Mucosa of descending colon (tissue), 3 donors: Measurements from ENCODE around the gene AGBL3. TPM values are rescaled to one million over a fixed set of nuclear protein-coding genes. Genes with fewer than 3 reads are reported as not detected.

ENCODE experiments used
- ATAC-seq: fragments of 200-7000 bp; cut with Tn5 transposase; one replicate; pipeline ENCODE4 v1.9.1; 2020; ENCODE audit warnings: mild to moderate bottlenecking, moderate library complexity
- DNase-seq, 3 donors: peaks; one replicate each; pipeline ENCODE4 v3.0.0-alpha.2; 2020
- H3K36me3 ChIP-seq: fragments of 200-600 bp; one replicate; pipeline ENCODE4 v1.8.0; 2021; ENCODE audit warnings: low read depth, mild to moderate bottlenecking
- H3K4me1 ChIP-seq: fragments of 200-600 bp; one replicate; pipeline ENCODE4 v1.8.0; 2021; ENCODE audit warnings: low read depth, mild to moderate bottlenecking
- H3K4me3 ChIP-seq: fragments of 200-600 bp; one replicate; pipeline ENCODE4 v1.8.0; 2021; ENCODE audit warnings: mild to moderate bottlenecking
- H3K9me3 ChIP-seq: fragments of 200-600 bp; one replicate; pipeline ENCODE4 v1.8.0; 2021; ENCODE audit warnings: mild to moderate bottlenecking
- intact Hi-C, 2 donors: fragments of 100-400 bp; cut with DNase I in 1 of 2; cut with micrococcal nuclease in 1 of 2; formaldehyde crosslinking; loops; one replicate each; pipeline versions ENCODE4 v1.11.0 to v1.11.1; 2022; cut with DNase I, micrococcal nuclease
- total RNA-seq, 3 donors: library from RNA; stranded (reverse); fragmentation: NEBNext Ultra II Directional in 2 of 3; extraction: Animal tissue kit (Norgen Biotek cat#: 25700) in 2 of 3; gene quantifications; one replicate each; pipeline versions ENCODE4 v1.2.1 to v1.2.4, GENCODE V29; 2021 to 2023
- TF ChIP-seq, protein P1 (sequence below): fragments of 200-600 bp; IDR thresholded peaks from one replicate; pipeline ENCODE4 v1.8.0; 2022; ENCODE audit warnings: antibody characterized with exemption, mild to moderate bottlenecking
- donor health status: DM: no; HTN: no; CAD: no; lungs with moderate emphysema.
- donor health status: DM: no; HTN: no; CAD: no.
- donor health status: DM: no; HTN: yes; CAD: no.

AGBL3 gene
- total RNA-seq, 3 donors from 2014 or later = 1.6 to 2.5 (median 1.9) TPM

DNA sequence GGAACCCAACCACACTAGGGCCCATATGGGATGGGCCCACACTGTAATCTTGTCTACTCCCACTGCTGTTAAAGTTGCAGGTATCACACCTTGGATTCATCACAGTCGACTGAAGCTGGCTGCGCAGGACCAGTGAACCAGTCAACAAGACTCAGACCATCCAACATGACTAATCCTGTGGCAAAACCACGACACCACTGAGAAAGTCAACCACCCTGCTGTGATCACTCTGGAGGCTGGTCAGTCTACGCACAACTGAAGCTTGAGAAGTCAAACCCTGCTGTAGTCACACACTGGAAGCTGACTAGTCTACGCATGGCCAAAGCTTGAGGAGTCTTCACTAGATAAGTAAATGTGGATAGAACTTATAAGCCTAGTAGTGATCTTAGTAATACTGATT, 193.8 kb downstream of the AGBL3 start:
- DNase-seq = no peak
- intact Hi-C loops = no loop called here
- H3K4me3 ChIP-seq = no peak overlapping the region
- ATAC-seq = no peak
- H3K9me3 ChIP-seq = peaks cover 33% of the 10 kb centered on the region
- H3K36me3 ChIP-seq = no peaks in the 10 kb centered on the region
- no peaks in the 10 kb centered on the region for H3K4me1 ChIP-seq
- TF ChIP-seq, protein P1, sequence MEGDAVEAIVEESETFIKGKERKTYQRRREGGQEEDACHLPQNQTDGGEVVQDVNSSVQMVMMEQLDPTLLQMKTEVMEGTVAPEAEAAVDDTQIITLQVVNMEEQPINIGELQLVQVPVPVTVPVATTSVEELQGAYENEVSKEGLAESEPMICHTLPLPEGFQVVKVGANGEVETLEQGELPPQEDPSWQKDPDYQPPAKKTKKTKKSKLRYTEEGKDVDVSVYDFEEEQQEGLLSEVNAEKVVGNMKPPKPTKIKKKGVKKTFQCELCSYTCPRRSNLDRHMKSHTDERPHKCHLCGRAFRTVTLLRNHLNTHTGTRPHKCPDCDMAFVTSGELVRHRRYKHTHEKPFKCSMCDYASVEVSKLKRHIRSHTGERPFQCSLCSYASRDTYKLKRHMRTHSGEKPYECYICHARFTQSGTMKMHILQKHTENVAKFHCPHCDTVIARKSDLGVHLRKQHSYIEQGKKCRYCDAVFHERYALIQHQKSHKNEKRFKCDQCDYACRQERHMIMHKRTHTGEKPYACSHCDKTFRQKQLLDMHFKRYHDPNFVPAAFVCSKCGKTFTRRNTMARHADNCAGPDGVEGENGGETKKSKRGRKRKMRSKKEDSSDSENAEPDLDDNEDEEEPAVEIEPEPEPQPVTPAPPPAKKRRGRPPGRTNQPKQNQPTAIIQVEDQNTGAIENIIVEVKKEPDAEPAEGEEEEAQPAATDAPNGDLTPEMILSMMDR = no peak

DNA sequence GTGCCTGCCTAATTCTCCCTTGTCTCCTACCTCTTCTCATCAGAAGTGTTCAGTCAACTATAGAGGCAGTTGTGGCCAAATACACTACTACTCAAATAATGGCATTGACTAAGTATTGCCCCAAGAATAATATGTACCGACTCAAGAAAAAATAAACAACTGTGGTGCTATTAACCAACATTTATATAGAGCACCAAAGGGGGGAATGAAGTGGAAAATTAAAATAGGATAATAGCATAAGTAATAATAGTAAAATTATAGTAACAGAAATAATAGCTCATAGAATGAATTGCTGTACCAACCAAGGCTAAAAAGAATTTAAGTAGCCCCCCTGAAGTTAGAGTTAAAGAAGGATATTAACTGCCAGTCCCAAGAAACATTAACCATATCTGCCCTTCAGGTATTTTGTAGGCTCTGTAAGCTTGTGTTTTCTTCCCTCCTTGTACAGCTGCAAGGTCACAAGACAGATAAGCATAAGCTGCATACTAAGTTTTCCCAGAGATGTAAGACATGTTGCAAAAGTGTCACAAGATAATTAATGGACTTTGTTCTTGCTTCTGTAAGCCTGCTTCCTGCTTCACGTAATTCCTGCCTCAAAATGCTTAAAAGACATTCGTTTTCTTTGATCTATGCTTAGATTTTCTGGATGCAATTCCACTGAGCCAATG, 195.1 kb downstream of the AGBL3 start:
- H3K36me3 ChIP-seq = peaks cover 3% of the 10 kb centered on the region
- ATAC-seq = no peak

DNA sequence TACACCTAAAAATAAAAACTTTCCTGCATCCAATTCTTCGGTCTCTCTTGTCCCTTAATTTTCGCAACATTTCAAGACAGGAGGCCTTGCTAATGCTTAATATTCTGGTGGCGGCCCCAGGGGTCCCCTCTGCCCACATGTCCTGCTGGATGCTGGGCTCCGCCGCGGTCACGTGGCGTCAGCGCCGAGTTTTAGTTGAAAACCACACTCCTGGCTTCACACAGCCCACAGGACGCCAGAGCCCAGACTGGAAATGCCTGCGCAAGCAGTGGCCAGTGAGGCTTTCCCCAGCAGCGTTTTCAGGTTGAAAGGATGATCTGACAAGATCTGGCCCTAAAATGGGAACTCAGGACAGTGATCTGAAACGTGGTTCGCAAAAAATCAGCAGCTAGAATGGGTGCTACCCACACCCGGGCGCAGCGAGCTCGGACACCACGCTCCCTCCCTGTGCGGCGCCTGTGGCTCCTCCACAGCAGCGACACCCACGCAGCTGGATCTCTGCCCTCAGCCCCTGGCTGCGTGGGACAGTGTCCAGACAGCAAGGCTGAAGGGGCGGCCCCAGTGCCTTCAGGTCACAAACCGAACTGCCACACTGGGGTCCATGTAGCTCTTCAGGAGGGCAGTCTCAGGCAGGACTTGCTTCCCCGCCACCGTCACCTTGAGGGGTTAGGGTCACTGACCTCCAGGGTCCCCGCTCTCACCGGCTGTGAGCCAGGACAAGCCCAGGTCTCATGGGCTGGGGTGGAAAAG, 195.8 kb downstream of the AGBL3 start:
- Histone ChIP-seq H3K4me3 (no peak overlapping the region), H3K9me3 (peaks cover 33% of the 10 kb centered on the region), H3K36me3 (peaks cover 3% of the 10 kb centered on the region), H3K4me1 (no peaks in the 10 kb centered on the region)
- intact Hi-C loops = no loop called here
- DNase-seq = no peak
- TF ChIP-seq, protein P1 = no peak
- no peak for ATAC-seq

More for the DNA sequence above, 195.1 kb downstream of the AGBL3 start:
- intact Hi-C loops = no loop called here
- Histone ChIP-seq H3K4me1 (no peaks in the 10 kb centered on the region), H3K9me3 (peaks cover 33% of the 10 kb centered on the region), H3K4me3 (no peak overlapping the region)
- TF ChIP-seq, protein P1 = no peak
- no peak for DNase-seq

DNA sequence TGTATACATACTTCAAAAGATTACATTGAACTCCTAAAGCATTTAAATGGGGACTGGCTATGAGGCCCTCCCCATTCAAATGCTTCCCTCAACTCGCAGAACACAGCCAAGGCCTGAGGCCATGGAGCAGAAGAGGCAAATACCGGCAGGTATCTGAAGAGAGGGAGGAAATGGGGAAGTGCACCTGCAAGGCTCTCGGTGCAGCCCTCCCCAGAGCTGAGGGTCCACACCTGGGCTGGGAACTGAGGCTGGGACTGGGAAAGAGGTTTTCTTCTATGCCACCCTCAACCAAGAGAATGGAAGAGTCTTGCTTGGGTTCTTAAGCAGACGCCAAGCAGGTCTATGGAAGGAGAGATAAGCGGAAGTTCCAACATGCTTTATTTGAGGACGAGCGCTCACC, 197.2 kb downstream of the AGBL3 start:
- intact Hi-C loops = no loop called here
- no peak for ATAC-seq
- TF ChIP-seq, protein P1 = no peak
- Histone ChIP-seq H3K4me3 (no peak overlapping the region), H3K9me3 (peaks cover 33% of the 10 kb centered on the region), H3K36me3 (peaks cover 3% of the 10 kb centered on the region), H3K4me1 (no peaks in the 10 kb centered on the region)
- DNase-seq = no peak

DNA sequence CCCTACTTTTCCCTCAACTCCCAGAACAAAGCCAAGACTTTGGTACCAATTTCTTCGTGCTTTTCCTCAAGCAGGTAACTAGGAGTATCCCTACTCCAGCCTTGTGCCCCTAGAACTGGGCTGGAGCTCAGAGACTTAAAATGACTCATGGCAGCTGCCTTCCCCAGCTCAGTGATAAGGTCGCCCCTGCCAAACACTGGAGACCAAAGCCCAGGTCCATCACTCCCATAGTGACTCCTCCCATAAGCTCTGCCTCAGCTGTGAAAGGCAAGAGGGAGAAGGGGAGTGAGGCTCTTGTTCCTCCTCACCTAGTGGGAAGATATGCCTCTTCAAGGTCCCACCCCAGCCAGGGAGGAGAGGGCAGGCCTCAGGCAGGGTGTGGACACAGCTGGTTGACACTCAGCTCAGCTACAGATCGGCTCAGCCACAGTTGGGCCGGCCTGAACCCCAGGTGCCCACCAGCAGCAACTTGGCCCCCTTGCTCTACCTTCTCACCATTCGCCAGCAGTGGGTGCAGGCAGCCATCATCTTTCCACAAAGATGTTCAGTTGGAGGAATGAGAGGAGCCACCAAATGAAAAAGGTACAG, 198.0 kb downstream of the AGBL3 start:
- Histone ChIP-seq H3K4me3 (no peak overlapping the region), H3K4me1 (no peaks in the 10 kb centered on the region), H3K36me3 (peaks cover 3% of the 10 kb centered on the region), H3K9me3 (peaks cover 33% of the 10 kb centered on the region)
- TF ChIP-seq, protein P1 = no peak
- intact Hi-C loops = no loop called here
- ATAC-seq (no peak), DNase-seq (no peak)

Other genes with a start within 250 kb of the AGBL3 start
- gene CALD1, start 206.9 kb upstream of the AGBL3 start, total RNA-seq = 1,000 to 10,000 TPM in 1 of 3 donors, 100 to 1,000 TPM in 1, 10 to 100 TPM in 1; 40.3 to 1,241 (median 134) TPM
- 10 to 100 TPM; 14.7 to 30.1 (median 20.9) TPM for gene TMEM140, start 161.6 kb downstream of the AGBL3 start, total RNA-seq
- 10 to 100 TPM; 34.4 to 42.0 (median 41.2) TPM for gene CYREN, start 184.2 kb downstream of the AGBL3 start, total RNA-seq
- 10 to 100 TPM in 2 of 3 donors, 1 to 10 TPM in 1; 6.4 to 15.4 (median 10.1) TPM for gene WDR91, start 225.0 kb downstream of the AGBL3 start, total RNA-seq
- not detected for gene STRA8, start 247.3 kb downstream of the AGBL3 start, total RNA-seq